HUDEP-2 (cell line): ENCODE results near the gene ZCCHC9.
"Not testable (repeated sequence)": the region's sequence is repeated elsewhere in the genome, so short reads cannot be mapped to it uniquely, and the experiment has no call there.

Experiments used
- DNase-seq, 76 experiments: peaks; one replicate each; lab custom pipeline; 2025; ENCODE audit not compliant: unreplicated experiment in 76 of 76; lab: John Stamatoyannopoulos, UW

The ZCCHC9 gene

GRCh38 chr5:81301271-81302015 is at the start of gene ZCCHC9:
TSS of gene ZCCHC9 (plus strand) at chr5:81301587. CDS start at chr5:81304758, 3,171 bp downstream.
- DNase-seq, result peak in 75 of 76 experiments; percentile 10 to 93 (median 85)

GRCh38 chr5:81251922-81252321 is 49.5 kb upstream of the ZCCHC9 start:
- no peak for DNase-seq

- DNase-seq, result no peak
Observed at GRCh38 chr5:81252904-81253303, 48.5 kb upstream of the ZCCHC9 start.

GRCh38 chr5:81253875-81254274 is 47.5 kb upstream of the ZCCHC9 start:
- no peak for DNase-seq

- no peak for DNase-seq
Observed at GRCh38 chr5:81254886-81255559, 46.4 kb upstream of the ZCCHC9 start.

- DNase-seq, result no peak
Observed at GRCh38 chr5:81256766-81257165, 44.6 kb upstream of the ZCCHC9 start.

GRCh38 chr5:81262796-81263195 is 38.6 kb upstream of the ZCCHC9 start:
- not testable (repeated sequence) for DNase-seq

- no peak for DNase-seq
Observed at GRCh38 chr5:81265101-81265500, 36.3 kb upstream of the ZCCHC9 start.

- DNase-seq, result no peak
Observed at GRCh38 chr5:81268521-81269196, 32.7 kb upstream of the ZCCHC9 start.

- DNase-seq, result no peak
Observed at GRCh38 chr5:81269751-81270393, 31.5 kb upstream of the ZCCHC9 start.

- peak in 3 of 76 experiments; percentile 2 to 7 (median 2) for DNase-seq
Observed at GRCh38 chr5:81270394-81271027, 30.9 kb upstream of the ZCCHC9 start.

GRCh38 chr5:81283976-81284375 is 17.4 kb upstream of the ZCCHC9 start:
- DNase-seq, result no peak

GRCh38 chr5:81286059-81286617 is 15.2 kb upstream of the ZCCHC9 start:
- no peak for DNase-seq

GRCh38 chr5:81288021-81288433 is 13.4 kb upstream of the ZCCHC9 start:
- DNase-seq, result no peak

- DNase-seq, result no peak
Observed at GRCh38 chr5:81290146-81290545, 11.2 kb upstream of the ZCCHC9 start.

- DNase-seq, result no peak
Observed at GRCh38 chr5:81292130-81292529, 9.3 kb upstream of the ZCCHC9 start.

GRCh38 chr5:81294021-81294420 is 7.4 kb upstream of the ZCCHC9 start:
- not testable (repeated sequence) for DNase-seq

- DNase-seq, result no peak
Observed at GRCh38 chr5:81297531-81297930, 3.9 kb upstream of the ZCCHC9 start.

GRCh38 chr5:81300921-81301270 is 491 bp upstream of the ZCCHC9 start:
- DNase-seq, result peak in 3 of 76 experiments; percentile 4 to 19 (median 16)

GRCh38 chr5:81302596-81302995 is 1.2 kb downstream of the ZCCHC9 start:
- no peak for DNase-seq
